ENCODE results near the gene SHLD1. TPM values are rescaled to one million over a fixed set of nuclear protein-coding genes. Genes with fewer than 3 reads are reported as not detected.
A peak's percentile ranks its signal among the peaks of the same experiment; 100 is the strongest.
"Not testable (repeated sequence)": the region's sequence is repeated elsewhere in the genome, so short reads cannot be mapped to it uniquely, and the experiment has no call there.

SHLD1 gene
- total RNA-seq, 1 experiment from 2014 or later: 3.6 TPM

GRCh38 chr20:5781367-5781766 lies 31.2 kb downstream of the SHLD1 start:
- not testable (repeated sequence) for DNase-seq (ENCODE audit: low spot score)

DNA sequence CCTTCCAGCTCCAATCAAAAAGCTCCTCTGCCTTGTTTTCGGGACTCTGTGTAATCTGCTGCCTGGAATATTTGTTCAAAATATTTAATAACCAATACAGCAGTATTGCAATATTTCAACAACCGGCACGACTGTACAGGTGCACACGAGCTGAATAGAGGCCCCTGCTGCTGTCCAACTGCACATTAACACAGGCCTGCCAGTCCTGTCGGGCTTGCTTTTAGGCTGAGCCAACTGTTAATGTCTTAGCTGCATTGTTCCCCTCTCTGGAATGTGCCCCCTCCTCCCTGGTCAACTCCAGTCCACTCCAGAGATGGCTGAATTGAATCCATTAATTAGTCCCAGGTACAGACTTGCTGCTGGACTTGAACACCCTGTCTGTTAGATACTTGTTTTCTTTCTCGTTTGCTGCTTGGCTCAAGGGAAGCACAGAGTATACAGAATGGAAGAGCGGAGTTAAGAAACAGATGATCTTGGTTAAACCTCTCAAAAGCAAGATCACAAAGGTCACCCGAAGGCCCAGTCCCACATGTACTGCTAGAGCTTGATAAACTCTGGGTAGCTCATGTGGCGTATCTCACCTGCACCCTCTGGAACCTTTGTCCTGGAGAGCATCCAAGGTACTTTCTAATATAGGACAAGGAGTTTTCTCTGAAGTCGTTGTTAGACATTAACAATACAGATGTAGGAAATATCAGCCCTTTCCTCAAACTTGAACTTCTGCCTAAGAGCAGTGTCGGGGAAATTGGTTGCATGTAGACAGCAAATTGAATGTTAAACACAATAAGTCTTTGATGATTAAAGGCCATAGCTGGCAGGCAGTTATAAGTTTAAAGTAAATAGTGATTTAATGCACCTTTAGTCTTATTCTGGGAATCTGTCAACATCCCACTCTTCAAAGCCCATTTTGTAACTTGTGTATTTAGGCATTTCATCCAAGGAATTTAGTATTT lies 31.9 kb downstream of the SHLD1 start:
- DNase-seq (ENCODE audit: low spot score): no peak

- no peak for DNase-seq (ENCODE audit: low spot score)
These were observed 34.5 kb downstream of the SHLD1 start for GRCh38 chr20:5784735-5785134.

- no peak for DNase-seq (ENCODE audit: low spot score)
These were observed 34.9 kb downstream of the SHLD1 start for GRCh38 chr20:5785146-5785545.

DNA sequence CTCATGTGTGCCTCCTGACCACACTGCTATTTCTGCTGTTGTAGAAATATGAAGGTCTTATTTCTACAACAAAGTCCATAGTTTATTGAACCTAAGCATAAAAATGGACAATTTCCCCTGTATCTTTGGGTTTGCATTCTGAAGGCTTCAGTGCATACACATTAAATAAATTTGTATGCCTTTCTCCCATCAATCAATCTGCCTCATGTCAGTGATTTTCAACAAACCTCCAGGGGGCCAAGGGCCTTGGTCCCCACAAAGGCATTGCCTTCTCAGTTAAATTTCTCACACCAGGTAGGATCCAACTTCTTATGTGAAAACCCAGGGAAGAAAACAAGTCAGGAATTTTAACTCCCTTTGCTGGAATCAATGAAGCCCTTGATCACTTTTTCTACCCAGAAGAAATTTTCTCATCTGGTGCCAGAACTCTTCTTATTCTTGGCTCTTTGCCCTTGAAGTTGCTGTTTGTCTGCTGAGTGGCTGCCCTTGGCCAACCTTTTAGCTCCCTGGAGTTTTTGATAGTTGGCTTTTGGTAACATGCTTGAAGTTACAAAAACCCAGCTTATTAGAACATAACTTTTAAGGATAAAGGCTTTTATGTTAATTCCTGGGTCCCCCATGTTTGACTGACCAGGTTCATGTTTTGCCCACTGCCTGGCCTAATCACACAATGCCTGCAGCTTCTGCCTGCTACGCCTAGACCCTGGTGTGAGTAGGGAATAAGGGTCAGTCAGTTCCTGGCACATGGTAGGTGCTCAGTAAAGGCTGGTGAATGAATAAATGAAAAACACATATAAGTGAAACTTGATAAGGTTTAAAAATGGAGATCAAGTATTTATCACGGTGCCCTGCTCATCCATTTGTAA lies 37.0 kb downstream of the SHLD1 start:
- no peak for DNase-seq (ENCODE audit: low spot score)

DNA sequence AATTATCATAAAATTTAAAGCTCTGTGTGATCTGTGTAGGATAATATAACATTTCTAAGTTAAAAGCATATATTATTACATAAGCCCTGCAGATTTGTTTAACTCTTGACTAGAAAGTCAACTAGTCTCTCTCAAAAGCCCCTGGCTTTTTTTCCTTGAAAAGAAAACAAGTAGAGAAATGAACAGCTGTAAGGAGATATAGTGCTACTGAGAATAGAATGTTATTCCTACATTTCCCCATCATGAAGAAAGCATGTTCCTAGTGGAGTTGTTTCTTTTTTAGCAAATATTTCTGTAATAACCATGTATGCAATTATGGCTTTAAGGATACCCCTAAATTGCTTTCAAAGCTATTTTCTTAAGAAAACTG lies 37.6 kb downstream of the SHLD1 start:
- DNase-seq (ENCODE audit: low spot score): no peak

DNA sequence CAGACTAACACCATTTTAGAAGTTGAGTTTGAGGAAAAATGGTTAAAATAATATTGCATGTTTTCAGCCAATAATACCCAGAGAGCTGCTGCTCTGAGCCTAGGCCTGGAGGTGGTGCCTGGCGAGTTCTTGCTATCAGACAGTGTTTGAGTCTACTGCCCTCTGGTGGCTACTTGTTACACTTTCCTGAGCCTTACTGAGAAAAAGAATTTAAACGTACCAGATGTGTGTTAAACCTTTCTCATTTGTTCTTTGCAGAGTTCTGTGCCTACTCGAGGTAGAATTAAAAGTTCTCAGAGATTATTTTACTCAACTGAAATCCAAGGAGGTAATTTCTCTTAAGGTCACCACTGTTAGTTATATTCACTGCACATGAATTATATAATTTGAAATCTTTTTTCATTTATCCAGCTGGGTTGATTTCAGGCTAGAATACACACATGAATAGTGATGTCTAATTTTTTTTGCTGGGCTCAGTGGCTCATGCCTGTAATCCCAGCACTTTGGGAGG lies 38.2 kb downstream of the SHLD1 start:
- peak; percentile 83 for DNase-seq (ENCODE audit: low spot score)

- no peak for DNase-seq (ENCODE audit: low spot score)
These were observed 39.6 kb downstream of the SHLD1 start for GRCh38 chr20:5789827-5790226.

GRCh38 chr20:5793916-5794315 lies 43.7 kb downstream of the SHLD1 start:
- no peak for DNase-seq (ENCODE audit: low spot score)

GRCh38 chr20:5796331-5797040 lies 46.3 kb downstream of the SHLD1 start:
- DNase-seq (ENCODE audit: low spot score): no peak

DNA sequence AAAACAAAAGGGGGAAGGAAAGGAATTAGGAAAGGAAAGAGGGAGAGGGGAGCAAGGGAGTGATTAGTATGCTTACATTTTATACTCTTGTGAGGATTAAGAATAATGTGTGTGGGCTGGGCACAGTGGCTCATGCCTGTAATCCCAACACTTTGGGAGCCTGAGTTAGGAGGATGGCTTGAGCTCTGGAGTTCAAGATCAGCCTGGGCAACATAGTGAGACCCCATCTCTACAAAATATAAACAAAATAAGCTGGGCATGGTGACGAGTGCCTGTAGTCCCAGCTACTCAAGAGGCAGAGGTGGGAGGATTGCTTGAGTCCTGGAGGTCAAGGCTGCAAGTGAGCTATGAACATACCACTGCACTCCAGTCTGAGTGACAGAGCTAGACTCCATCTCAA lies 47.0 kb downstream of the SHLD1 start:
- DNase-seq (ENCODE audit: low spot score): no peak

GRCh38 chr20:5797843-5798462 lies 47.8 kb downstream of the SHLD1 start:
- DNase-seq (ENCODE audit: low spot score): no peak

- not testable (repeated sequence) for DNase-seq (ENCODE audit: low spot score)
These were observed 53.6 kb downstream of the SHLD1 start for GRCh38 chr20:5803754-5804303.

DNA sequence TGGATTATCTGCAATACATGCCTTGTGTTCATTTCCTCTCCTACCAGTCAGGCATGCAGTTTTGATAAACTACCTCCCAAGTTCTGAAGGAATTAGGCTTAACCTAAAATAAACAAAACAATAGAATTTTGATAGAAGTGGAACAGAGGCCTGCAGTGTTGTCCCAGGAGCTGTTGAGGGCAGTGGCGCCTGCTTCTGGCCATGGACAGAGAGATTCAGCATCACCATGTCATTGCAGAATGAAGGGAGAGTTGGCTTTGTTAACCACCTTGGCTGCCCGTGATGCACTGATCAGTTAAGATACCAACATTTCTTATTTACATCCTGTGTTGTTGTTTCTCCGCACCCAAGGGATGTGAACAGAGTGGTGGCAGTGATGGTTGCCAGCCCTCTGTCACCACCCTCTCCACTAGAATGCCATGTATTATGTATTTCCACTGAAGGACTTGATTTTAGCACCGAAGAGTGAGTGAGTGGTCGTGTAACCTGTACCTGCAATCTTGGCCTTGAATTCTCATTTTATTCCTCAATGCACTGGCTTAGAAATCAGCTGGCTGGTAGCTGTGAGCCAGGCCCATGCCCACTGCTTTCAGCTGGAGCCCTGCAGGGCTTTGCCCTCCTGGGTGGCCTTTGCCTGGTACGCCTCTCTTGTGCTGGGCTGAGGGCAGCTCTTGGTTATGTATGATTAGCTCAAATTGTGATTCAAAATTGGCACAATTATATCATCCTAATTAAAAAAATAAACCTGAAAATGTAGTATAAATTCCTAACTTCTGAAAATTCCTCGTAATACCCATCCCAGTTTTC lies 56.5 kb downstream of the SHLD1 start:
- no peak for DNase-seq (ENCODE audit: low spot score)

DNA sequence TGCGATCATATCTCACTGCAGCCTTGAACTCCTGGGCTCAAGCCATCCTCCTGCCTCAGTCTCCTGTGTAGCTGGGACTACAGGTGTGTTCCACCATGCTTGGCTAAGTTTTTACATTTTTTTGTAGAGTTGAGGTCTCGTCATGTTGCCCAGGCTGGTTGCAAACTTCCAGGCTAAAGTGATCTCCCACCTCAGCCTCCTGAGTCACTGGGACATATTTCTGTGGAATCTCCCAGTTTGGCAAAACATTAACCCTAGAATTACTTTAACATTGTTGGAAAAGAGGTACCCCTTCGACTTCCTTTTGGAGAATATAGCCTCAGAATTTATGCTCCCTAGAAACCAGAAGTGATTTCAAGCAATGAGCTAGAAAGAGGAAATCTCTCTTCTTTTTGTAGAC lies 57.2 kb downstream of the SHLD1 start:
- DNase-seq (ENCODE audit: low spot score): no peak

DNA sequence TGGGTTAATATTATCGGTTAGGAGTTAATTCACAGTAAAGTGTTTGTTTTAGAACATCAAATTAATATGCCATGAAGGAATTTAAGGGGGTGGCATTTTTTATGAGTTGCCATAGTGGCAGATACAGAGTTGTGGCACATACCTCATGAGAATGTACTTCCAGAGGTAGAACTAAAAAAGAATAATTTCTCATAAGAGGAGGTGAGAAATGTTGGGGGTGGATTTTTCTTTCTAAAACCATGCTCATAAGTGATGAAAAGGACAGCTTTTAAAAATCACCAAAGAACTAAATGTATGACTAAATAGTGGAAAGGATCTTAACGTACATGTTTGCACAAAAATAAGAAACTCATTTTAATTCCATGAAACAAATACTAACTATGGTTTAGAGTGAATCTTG lies 58.7 kb downstream of the SHLD1 start:
- DNase-seq (ENCODE audit: low spot score): no peak

GRCh38 chr20:5809495-5809894 lies 59.3 kb downstream of the SHLD1 start:
- DNase-seq (ENCODE audit: low spot score): no peak

DNA sequence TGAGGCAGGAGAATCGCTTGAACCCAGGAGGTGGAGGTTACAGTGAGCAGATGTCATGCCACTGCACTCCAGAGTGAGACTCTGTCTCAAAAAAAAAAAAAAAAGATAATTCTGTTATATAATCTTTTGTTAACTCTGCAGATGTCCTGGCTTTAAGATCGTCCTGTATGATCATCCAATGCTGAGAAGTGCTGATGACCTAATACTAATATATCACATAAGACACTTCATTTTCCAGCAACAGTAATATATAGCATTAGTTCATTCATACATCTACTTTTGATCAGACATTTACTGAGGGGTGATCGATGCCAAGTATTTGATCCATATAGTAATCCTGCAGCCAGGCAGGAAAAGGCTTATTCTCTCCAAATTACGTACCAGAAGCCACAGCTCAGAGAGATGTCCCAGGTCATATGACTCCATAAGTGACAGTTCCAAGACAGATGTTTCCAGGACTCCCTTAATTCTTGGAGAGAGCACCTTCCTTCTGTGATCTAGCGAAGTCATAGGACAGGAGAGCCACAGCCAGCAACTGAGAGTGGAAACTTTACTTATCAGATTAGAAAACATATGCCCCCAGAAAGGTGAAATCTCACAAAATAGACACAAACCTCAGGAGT lies 60.7 kb downstream of the SHLD1 start:
- DNase-seq (ENCODE audit: low spot score): no peak

GRCh38 chr20:5811746-5812145 lies 61.5 kb downstream of the SHLD1 start:
- DNase-seq (ENCODE audit: low spot score): no peak

DNA sequence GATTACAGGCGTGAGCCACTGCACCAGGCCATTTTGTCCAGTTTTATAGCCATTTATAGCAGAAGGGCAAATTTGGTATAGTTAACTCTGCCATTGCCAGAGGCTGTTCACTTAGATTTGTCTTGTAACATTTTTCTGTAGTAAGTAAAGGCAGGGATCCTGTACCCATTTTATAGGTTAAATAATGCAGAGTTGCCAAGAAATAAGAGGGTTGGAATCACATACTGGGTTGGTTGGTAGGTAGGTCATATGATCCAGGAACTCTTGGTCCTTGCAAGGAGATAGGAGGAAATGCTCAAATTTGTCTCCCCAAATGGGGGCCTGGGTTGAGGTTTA lies 68.1 kb downstream of the SHLD1 start:
- DNase-seq (ENCODE audit: low spot score): no peak
